Measurements from ENCODE around the gene FAM163B.

DNA sequence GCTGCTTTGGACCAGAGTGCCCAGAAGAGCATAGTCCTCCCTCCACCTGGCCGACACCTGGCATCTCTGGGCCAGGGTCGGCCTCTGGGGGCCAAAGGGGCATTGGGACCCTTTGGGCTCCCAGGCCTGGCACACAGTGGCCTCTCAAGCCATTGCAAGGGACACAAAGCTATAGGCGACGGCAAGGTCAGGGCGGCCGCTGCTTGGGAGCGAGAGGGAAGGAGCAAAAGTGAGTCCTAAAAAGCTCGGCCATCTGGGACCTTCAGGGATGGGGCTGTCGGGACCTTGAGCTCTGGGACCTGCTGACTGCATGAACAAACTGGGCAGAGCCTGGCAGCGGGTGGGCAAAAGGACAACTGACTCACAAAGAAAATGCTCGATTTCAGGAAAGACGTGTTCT lies 40.8 kb upstream of the FAM163B start:
- TF ChIP-seq ZNF274 (IDR thresholded peaks at IDR 0.05; ENCODE audit: low read length), result no peak
- no peak for TF ChIP-seq ZNF274 (tag by site-specific recombination; IDR thresholded peaks at IDR 0.05; ENCODE audit: borderline replicate concordance)
- TF ChIP-seq, protein P1, sequence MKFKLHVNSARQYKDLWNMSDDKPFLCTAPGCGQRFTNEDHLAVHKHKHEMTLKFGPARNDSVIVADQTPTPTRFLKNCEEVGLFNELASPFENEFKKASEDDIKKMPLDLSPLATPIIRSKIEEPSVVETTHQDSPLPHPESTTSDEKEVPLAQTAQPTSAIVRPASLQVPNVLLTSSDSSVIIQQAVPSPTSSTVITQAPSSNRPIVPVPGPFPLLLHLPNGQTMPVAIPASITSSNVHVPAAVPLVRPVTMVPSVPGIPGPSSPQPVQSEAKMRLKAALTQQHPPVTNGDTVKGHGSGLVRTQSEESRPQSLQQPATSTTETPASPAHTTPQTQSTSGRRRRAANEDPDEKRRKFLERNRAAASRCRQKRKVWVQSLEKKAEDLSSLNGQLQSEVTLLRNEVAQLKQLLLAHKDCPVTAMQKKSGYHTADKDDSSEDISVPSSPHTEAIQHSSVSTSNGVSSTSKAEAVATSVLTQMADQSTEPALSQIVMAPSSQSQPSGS (tag by site-specific recombination; IDR thresholded peaks at IDR 0.05; ENCODE audit: low read depth), result no peak
- no peak for TF ChIP-seq PRDM1 (tag by site-specific recombination; IDR thresholded peaks at IDR 0.05)
- TF ChIP-seq ZNF610 (tag by site-specific recombination; IDR thresholded peaks at IDR 0.05; ENCODE audit: borderline replicate concordance), result no peak
- TF ChIP-seq MZF1 (tag by site-specific recombination; IDR thresholded peaks at IDR 0.05; ENCODE audit: borderline replicate concordance), result no peak
- no peak for TF ChIP-seq ZNF596 (tag by site-specific recombination; IDR thresholded peaks at IDR 0.05)
- TF ChIP-seq, protein P2, sequence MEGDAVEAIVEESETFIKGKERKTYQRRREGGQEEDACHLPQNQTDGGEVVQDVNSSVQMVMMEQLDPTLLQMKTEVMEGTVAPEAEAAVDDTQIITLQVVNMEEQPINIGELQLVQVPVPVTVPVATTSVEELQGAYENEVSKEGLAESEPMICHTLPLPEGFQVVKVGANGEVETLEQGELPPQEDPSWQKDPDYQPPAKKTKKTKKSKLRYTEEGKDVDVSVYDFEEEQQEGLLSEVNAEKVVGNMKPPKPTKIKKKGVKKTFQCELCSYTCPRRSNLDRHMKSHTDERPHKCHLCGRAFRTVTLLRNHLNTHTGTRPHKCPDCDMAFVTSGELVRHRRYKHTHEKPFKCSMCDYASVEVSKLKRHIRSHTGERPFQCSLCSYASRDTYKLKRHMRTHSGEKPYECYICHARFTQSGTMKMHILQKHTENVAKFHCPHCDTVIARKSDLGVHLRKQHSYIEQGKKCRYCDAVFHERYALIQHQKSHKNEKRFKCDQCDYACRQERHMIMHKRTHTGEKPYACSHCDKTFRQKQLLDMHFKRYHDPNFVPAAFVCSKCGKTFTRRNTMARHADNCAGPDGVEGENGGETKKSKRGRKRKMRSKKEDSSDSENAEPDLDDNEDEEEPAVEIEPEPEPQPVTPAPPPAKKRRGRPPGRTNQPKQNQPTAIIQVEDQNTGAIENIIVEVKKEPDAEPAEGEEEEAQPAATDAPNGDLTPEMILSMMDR (tag by site-specific recombination; IDR thresholded peaks at IDR 0.05), result no peak
- TF ChIP-seq ZNF785 (tag by site-specific recombination; IDR thresholded peaks at IDR 0.05), result no peak
- no peak for TF ChIP-seq ZNF555 (tag by site-specific recombination; conservative IDR thresholded peaks at IDR 0.05)
